Activated CD8-positive, alpha-beta memory T cell treated with anti-CD3 and anti-CD28 coated beads, Interleukin-2, amount 50 U/mL, for 4 hours (primary cell): ENCODE data around the gene ZIC5.
"Not testable (repeated sequence)": the region's sequence is repeated elsewhere in the genome, so short reads cannot be mapped to it uniquely, and the experiment has no call there.

Experiments
- DNase-seq: peaks from one replicate; pipeline ENCODE4 v3.0.0-alpha.2; 2020

ZIC5 gene

DNA sequence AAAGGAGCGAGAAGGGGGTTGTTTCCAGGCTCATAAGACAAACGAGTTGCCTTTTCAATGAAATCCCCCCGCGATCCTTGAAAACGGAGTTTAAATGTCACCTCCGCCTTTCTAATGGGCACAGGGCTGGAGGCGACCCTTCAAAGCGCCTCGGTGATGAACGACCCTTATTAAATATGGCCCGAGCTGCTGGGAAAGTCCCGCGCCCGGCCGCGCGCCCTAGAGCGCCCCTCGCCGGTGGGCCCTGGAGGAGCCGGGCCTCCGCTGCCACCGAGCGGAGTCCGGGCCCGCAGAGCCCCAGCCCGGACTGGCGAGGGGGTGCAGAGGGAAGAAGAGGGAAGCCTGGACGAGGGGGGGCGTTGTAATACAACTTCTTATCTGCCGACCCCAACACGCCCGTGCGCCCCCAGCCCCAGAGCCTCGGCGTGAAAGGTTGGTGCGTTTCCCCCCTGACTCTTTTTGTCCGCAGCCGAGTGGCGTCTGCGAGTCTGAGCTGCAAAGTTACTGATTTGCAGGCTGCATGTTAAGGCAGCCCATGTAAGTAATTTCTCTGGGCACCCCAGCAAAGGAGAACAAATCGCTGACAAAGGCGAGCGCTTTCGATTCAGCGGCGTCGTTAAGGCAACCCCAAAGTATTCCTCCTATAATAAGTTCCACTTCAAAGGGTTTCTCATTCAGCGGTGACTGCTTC lies 11.9 kb downstream of the ZIC5 start:
- no peak for DNase-seq

DNA sequence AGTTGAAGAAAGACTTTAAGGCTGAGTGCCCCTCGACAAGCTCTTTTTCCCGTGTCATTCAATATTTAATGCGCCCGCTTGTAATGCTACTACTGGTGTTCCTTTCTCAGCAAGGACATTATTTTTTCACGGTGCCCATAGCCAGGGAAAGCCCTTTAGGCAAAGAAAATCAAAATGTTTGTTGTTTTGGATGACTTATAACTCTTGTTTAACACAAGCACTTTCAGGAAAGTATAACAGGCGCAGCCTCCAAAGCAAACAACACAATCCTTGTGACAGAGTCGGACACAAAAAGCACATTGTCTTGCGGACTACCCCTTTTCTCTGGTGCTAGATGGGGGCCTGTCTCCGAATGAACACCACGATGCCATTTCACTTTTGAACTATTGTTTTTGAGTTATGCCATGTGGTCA lies 12.4 kb downstream of the ZIC5 start:
- no peak for DNase-seq

DNA sequence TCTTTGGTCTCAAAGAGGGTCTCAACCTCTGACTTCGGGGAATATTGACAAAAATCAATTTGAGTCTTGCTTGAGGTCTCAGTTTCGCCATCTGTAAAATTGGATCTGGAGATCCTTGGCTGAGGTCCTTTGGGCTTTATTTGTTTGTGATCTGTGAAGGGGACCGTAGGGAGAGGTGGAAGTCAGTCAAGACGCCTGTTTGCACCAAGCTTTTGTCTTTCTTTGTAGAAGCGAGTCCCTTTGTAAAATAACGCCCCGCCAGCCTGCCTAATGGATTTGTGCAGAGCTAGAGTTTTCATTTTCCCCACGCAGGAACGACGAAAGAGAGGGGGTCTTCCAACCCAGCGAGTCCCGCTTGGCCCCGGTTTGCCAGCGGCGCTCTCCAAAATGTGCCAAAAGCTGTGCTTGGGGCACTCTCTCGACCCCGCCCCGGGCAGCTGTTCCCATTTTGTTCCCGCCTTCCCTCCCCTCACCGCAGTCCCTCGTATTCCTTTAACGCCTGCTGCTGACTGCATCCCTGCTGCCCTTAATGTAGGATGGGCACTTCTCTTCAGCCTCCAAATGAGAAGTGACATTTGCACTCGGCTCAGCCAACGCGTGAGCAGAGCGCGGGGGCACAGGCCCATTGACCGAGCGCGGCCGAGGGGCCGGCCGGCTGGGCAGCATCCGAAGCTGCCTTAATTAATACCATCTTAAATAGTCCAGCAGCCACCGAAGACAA lies 13.0 kb downstream of the ZIC5 start:
- DNase-seq = no peak

DNA sequence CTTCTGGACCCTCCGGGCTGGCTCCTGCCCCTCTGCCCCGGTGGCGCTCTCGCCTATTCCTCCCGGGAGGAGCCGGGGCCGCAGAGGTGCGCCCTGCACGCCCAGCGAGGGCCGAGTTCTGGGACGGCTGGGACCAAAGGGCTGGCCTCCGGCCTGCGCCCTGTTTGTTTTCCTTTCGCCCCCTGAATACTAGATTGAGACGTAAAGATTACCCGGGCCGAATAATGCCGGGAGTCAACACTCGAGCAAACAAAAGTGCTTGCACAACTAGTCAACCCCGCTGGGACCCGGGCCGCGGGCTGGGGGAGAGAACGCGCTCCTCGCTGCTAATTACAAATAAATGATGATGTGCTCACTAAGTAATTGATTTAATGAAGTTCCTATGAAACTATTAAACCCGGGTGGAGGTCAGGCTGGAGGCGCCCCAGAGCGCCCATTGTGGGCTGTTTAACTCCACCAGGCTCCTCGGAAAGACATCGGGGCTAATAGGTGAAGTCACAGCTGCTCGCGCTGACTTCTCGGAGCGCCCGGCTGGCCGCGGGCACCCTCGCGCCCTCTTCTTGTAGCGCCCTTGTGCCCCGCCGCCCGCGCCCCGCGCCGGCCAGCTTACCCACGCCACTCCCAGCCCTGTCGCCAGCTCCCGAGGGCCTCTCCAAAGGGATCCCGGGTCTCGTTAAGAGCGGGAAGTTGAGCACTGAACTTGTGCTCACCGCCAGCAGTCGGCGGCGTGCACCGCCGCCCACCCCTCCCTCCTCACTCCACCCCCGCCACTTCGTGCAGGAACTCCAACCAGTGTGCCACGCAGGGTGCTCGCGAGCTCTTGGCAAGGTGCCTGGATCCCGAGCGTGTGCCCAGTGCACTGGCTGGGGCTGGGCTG lies 14.9 kb downstream of the ZIC5 start:
- no peak for DNase-seq

DNA sequence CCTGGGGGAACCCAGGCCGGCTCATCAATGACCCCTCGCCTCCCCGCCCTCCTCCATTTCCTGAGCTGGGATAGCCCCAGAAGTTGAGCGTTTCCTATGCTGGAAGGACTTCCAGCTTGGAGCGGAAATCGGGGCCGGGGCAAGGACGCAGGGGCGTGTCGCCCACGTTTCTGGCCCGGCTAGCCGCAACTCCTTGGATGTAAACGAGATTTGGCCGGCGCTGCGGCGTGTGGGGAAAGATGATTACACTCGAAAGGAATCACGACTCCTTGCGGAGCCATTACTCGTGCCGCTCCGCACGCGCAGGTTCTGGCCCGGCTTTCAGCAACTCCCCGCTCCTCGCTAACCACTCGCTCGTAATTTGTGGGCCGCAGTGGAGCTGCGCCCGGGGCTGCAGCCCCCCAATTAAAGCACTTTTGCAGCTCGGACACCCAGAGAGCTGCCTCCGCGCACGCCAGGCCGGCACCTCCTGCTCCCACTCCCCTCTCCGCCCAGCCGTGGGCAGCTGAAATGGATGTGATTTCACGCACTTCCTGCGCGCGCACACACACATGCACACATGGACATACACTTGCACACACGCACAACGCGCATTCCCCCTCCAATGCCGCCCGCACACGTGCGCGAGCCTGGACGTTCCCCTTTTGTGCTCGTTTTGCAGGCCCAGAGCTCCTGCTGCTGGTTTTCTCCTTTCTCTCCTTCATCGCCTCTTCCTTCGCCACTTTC lies 15.7 kb downstream of the ZIC5 start:
- DNase-seq = no peak

DNA sequence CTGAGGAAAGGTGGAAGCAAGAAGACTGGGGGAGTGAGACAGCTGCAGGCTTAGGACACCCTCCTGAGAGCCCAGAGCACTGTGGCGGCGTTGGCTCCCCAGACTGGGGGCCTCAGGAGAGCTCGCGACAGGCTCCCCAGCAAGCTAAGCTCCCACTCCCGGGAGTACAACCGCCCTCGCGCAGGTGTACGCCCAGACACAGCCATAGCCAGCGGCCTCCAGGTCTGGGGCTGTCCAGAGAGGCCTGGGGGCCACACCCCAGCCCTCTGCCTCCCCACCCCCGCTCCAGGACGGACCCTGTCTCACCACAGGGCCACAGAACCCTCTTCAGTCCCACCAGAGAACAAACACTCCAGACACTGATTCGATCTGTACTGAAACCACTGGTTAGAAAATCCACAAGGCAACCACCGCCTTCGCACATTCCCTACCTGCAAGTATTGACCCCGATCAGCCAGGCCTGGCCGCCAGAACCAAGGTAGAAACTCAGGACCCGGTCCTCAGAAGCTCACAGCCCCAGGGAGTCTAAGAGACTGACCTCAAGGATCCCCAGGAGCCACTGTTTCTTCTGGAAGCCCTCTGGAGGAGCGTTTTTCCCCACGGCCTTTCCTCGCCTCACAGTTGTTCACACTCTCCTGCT lies 16.3 kb downstream of the ZIC5 start:
- no peak for DNase-seq

DNA sequence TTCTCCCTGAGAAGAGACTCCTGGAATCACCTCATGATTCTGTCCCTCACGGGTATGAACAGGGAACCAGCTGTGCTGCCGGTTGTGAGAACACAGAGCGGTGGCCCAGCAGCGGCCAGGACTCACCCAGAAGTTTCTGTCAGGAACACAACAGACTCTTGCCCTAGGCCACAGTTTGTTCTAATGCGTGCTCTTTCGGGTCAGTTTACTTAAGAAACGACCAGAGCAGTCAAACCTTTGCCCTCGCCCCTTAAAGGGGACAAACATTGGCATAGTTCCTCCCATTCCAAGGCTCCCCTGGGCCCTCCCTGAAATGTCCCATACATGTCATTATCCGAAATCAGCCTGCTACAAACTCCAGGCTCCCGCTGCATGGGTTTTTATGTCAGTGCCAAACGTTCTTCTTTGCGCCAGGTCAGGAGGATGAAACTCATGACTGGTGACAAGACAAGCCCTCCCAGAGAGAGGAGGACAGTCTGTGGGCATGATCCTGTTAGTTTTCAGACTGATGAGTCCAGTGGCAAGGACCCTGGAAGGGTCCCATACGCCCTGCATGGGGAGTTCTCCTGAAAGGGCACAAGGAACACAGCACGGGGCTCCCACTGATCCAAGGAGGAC lies 18.3 kb downstream of the ZIC5 start:
- no peak for DNase-seq

DNA sequence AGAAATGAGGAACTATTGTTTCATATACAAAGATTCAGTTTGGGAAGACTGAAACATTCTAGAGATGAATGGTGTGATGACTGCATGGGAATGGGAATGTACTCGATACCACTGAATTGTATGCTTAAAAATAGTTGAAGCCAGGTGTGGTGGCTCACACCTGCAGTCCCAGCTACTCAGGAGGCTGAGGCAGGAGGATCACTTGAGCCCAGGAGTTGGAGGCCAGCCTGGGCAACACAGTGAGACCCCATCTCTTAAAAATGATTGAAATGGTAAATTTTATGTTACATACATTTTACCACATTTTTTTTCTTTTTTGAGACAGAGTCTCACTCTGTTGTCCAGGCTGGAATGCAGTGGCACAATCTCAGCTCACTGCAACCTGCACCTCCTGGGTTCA lies 19.9 kb downstream of the ZIC5 start:
- not testable (repeated sequence) for DNase-seq

DNA sequence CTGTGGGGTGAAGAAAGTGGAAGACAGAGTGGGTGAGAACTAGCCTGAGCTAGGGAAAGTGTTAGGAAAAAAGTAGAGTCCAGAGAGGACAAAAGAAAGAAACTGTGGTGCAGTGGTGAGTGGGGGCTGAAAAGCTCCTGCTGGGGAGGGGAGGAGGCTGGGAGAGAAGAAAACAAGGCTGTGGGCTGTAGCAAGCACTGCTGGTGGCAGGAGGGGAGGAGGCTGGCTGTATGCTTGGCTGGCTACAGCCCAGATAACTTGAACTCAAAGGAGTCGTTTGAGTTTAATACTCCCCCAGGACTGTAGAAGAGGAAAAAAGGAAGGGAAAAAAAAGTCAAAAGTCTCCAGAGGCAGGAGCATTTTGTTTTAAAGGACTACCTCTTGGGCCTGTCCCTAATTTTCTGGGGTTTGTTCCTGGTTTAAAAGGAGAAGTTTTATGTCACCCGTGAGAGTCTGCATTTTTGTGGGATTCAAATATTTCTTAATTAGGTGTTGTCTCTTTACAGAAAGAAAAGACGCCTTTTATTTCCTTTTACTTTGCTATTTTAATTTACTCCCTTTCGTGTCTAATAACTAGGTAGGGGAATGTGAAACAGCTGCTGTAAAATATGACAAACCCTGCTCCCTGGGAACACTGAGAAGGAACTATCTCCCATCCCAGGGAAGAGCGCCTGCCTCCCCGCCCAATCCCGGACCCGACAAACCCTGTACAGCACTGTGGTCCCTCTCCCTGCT lies 21.7 kb downstream of the ZIC5 start:
- DNase-seq = no peak

DNA sequence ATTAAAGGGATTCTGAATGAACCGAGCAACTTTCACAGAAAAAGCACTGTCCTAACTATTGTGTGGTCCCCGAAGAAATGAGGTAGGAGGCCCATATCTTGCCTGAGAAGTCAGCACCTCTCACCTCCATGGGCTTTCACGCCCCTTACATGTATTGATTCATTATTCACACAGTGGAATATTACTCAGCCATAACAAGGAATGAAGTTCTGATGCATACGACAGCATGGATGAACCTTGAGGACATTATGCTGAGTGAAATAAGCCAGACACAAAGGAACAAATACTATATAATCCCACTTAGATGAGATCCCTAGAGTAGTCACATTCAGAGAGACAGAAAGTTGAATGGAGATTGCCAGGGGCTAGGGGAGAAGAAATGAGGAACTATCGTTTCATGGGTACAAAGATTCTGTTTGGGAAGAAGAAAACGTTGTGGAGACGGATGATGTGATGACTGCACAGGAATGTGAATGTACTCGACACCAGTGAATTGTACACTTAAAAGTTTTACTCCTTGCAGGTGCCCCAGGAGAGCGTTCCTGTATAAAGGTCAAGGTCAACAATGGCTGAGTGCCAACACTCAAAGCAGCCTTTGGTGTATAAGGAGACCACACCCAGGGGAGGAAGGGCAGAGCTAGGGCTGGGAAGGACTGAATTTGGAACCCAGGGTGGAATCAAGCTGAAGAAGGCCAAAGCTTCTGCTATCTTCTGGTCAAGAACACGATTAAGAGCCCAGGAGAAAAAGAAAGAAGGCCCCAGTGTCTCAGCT lies 22.5 kb downstream of the ZIC5 start:
- no peak for DNase-seq

DNA sequence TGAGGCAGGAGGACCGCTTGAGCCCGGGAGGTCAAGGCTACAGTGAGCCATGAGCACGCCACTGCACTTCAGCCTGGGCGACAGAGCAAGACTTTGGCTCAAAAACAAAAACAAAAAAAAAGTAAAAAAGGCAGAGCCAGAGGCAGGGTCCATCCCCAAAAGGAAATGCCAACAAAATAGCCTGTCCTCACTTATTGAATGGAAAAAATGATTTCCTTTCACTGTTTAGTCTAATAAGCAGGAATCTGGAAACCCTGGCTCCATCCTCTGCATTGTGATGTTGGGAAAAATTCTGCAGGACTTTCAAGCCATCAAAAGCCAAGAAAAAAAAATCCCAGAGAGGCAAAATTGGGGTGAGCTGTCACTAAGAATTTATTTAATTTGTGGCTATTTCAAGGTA lies 23.2 kb downstream of the ZIC5 start:
- DNase-seq = no peak

DNA sequence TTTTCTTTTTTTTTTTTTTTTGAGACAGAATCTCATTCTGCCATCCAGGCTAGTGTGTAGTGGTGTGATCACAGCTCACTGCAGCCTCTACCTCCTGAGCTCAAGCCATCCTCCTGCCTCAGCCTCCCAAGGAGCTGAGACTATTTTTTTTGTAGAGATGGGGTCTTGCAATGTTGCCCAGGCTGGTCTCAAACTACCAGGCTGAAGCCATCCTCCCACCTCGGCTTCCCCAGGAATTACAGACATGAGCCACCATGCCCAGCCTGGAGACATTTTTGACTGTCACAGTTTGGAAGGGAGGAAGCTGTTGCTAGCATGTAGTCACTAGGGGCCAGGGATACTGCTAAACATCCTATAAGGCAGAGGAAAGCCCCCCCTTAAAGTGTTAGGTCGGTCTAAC lies 23.9 kb downstream of the ZIC5 start:
- DNase-seq = no peak

DNA sequence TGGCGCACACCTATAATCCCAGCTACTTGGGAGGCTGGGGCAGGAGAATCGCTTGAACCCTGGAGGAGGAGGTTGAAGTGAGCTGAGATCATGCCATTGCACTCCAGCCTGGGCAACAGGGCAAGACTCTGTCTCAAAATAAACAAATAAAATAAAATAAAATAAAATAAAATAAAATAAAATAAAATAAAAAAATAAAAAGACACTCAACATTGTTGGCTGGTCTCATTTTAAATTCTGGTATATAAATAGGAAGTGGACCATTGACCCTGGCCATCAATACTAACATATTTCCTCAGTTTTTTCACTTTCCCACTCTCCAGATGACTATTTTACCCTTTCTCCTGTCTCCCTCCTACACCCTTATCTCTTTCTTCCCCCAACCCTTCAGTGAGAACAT lies 26.1 kb downstream of the ZIC5 start:
- not testable (repeated sequence) for DNase-seq

DNA sequence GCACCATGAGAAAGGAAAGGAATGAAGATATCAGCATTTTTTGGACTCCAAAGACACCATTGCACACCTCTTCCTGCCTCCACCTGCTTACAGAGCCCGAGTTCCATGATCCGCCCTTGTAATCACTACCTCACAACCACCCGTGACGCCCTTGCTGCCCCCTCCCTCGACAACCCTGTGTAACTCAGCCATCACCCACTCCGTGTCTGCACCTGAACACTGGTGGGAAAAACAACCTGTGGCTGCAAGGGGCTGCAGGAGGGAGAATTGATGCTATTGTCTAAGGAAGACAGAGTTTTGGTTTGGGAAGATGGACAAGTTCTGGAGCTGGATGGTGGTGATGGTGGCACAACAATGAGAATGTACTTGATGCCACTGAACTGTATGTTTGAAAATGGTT lies 27.0 kb downstream of the ZIC5 start:
- no peak for DNase-seq

DNA sequence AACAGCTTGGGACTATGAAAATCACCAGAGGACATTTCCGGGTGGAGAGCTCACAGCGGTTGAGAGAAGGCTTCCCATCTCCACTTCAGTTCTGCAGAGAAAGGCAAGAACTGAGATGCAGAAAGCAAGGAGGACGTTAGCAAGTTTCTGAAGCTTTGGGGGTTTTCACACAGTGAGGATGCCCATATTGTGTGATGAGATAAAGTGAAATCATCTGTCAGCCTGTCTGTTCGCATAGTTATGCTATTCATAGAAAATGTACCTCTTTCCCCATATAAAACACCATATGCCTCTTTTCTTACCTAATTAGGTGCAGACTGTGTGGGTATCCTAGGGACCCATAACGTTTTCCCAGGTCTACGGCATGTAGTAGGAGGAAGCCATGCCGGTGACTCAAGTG lies 27.5 kb downstream of the ZIC5 start:
- no peak for DNase-seq

DNA sequence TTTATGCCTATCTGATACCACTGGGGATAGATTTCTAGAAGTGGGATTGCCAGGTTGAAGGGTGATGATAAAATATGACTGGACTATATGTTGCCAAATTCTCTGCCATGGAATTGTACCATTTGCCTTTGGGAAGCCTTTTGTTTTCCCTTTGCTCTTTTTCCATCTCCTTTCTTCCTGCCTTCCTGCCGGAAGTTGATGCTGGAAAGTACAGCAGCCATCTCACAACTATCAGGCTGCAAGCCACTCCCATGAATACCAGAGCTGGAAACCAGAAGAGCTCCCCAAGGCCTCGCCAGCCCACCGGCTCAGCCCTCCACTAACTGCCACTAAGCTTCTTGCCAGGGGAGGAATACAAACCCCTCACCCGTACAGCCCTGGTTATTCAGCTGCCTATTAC lies 29.7 kb downstream of the ZIC5 start:
- no peak for DNase-seq

DNA sequence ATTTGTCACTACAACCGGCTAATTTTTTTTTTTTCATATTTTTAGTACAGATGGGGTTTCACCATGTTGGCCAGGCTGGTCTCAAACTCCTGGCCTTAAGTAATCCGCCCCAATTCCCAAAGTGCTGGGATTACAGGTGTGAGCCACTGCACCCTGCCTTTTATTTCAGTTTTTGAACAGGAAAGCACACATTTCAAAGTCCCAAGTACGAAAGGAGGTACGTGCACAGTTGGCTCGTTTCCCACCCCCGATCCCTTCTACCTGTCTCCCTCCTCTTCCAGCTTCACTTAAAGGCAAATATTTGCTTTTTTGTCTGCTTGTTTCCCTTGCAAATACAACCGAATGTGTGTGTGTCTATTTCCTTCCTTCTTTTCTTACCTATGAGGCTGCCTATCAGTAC lies 30.5 kb downstream of the ZIC5 start:
- no peak for DNase-seq

DNA sequence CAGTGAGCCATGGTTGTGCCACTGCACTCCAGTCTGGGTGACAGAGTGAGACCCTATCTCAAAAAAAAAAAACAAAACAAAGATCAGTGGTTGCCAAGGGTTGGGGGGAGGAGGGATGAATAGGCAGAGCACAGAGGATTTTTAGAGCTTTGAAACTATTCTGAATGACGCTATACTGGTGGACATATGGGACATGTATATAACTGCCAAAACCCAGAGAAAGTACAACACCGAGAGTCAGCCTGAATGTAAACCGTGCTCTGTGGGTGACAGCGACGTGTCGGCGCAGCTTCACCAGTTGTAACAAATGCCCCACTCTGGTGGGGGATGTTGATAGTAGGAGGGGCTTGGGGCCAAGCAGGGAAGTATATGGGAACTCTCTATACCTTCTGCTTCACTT lies 32.9 kb downstream of the ZIC5 start:
- DNase-seq = no peak

DNA sequence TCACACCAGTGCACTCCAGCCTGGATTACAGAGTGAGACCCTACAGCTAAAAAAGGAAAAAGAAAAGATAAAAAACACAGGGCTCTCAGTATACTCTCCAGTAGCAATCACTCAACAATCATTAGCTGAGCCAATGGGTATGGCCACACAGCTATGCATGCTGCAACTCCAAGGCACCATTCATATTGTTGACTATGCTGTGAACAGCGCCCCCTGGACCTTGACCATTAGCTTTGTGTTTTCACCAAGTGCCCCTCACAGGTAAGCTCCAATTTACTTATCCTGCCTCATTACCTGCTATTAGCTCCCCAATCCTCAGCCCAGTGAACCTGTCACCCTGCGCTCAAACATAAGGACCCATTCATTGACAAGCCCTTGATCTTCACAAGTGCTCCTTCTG lies 35.8 kb downstream of the ZIC5 start:
- no peak for DNase-seq

DNA sequence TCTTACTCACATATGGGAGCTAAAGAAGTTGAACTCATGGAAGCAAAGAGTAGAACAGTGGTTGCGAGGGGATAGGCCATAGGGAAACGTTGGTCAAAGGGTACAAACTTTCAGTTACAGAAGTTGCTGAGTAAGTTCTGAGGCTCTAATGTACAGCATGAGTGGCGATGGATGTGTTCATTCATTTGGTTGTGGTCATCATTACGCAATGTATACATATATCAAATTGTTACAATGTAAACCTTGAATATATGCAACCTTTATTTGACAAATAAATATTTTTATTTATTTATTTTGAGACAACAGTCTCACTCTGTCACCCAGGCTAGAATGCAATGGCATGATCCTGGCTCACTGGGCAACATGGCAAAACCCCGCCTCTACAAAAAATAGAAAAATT lies 38.7 kb downstream of the ZIC5 start:
- no peak for DNase-seq

DNA sequence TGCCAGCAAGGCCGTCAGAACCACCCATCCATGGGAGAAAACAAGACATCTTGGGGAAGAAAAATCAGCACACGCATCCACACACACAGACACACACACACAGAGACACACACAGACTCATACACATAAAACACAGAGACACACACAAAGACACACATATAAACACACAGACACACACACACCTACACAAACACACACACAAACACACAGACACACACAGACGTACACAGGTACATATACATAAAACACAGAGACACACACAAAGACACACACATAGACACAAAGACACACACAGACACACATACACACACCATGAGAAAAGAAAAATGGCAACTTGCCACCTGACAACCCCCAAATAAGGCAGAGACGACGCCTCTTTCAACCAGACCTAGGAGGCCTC lies 40.6 kb downstream of the ZIC5 start:
- no peak for DNase-seq
